IgD-negative memory B cell (primary cell): ENCODE measurements around the gene PRPH. TPM values are rescaled to one million over a fixed set of nuclear protein-coding genes. Genes with fewer than 3 reads are reported as not detected.

Experiments used
- H3K27ac Mint-ChIP-seq, 3 donors: one replicate each; pipeline ENCODE4 v1.8.0; 2020 to 2022; ENCODE audit warnings: mild to moderate bottlenecking in 3 of 3, mixed read lengths in 3 of 3, moderate library complexity in 1 of 3
- H3K27me3 Mint-ChIP-seq: one replicate; pipeline ENCODE4 v1.8.0; 2021; ENCODE audit warnings: mixed read lengths
- H3K36me3 Mint-ChIP-seq: one replicate; pipeline ENCODE4 v1.8.0; 2020; ENCODE audit warnings: mild to moderate bottlenecking, mixed read lengths
- H3K4me1 Mint-ChIP-seq, 3 donors: one replicate each; pipeline ENCODE4 v1.8.0; 2020 to 2022; ENCODE audit warnings: mixed read lengths in 3 of 3, mild to moderate bottlenecking in 1 of 3
- H3K4me3 Mint-ChIP-seq, 4 donors: one replicate each; pipeline ENCODE4 v1.8.0; 2020 to 2022; ENCODE audit warnings: mild to moderate bottlenecking in 4 of 4, mixed read lengths in 4 of 4, moderate library complexity in 3 of 4
- H3K9me3 Mint-ChIP-seq, 3 donors: one replicate each; pipeline ENCODE4 v1.8.0; 2020 to 2021; ENCODE audit warnings: mixed read lengths in 3 of 3, mild to moderate bottlenecking in 1 of 3
- polyA plus RNA-seq: library from polyadenylated mRNA; unstranded; fragments of 300-500 nt; fragmentation: Illumina TruSeq; gene quantifications from one replicate; pipeline ENCODE4 v1.2.3, GENCODE V29; 2021

Gene PRPH
- polyA plus RNA-seq, 1 donor from 2014 or later, result not detected

- H3K36me3 Mint-ChIP-seq, result no peaks in the 10 kb centered on the region
- peak overlapping the region in 1 of 3 donors; percentile 47 for H3K27ac Mint-ChIP-seq
- H3K27me3 Mint-ChIP-seq, result peaks cover 46% of the 10 kb centered on the region
- peaks cover 15 to 19% (median 15%) of the 10 kb centered on the region in 3 donors for H3K4me1 Mint-ChIP-seq
- H3K4me3 Mint-ChIP-seq, result peak overlapping the region; percentile 19 to 75 (median 34)
- H3K9me3 Mint-ChIP-seq, result peaks cover 0 to 1% (median 0%) of the 10 kb centered on the region in 3 donors
Measured at GRCh38 chr12:49340971-49341776, 46.2 kb downstream of the PRPH start.

DNA sequence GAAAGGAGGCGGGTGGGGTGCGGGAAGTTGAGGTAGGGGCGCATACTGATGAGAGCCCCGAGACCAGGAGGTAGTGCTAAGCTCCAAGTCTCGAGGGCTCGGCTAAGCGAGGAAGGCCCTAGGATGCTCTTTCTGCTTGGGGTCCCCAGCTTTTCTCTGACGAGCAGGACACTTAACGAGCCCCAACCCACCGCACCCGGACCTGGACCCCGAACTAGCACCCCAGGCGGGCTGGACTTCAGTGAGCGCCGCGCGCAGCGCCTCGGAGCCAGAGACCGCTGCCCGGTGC lies 46.8 kb downstream of the PRPH start:
- H3K4me1 Mint-ChIP-seq, result peaks cover 16 to 19% (median 18%) of the 10 kb centered on the region in 3 donors
- peak overlapping the region; percentile 19 to 61 (median 38) for H3K4me3 Mint-ChIP-seq
- no peak overlapping the region for H3K27ac Mint-ChIP-seq
- peaks cover 48% of the 10 kb centered on the region for H3K27me3 Mint-ChIP-seq
- peaks cover 0 to 1% (median 0%) of the 10 kb centered on the region in 3 donors for H3K9me3 Mint-ChIP-seq
- H3K36me3 Mint-ChIP-seq, result no peaks in the 10 kb centered on the region

- Mint-ChIP-seq H3K4me3 (peak overlapping the region; percentile 73 to 91 (median 90)), H3K27ac (peak overlapping the region in 2 of 3 donors; percentile 73 to 86)
Measured at GRCh38 chr12:49342066-49342913, 47.3 kb downstream of the PRPH start.

DNA sequence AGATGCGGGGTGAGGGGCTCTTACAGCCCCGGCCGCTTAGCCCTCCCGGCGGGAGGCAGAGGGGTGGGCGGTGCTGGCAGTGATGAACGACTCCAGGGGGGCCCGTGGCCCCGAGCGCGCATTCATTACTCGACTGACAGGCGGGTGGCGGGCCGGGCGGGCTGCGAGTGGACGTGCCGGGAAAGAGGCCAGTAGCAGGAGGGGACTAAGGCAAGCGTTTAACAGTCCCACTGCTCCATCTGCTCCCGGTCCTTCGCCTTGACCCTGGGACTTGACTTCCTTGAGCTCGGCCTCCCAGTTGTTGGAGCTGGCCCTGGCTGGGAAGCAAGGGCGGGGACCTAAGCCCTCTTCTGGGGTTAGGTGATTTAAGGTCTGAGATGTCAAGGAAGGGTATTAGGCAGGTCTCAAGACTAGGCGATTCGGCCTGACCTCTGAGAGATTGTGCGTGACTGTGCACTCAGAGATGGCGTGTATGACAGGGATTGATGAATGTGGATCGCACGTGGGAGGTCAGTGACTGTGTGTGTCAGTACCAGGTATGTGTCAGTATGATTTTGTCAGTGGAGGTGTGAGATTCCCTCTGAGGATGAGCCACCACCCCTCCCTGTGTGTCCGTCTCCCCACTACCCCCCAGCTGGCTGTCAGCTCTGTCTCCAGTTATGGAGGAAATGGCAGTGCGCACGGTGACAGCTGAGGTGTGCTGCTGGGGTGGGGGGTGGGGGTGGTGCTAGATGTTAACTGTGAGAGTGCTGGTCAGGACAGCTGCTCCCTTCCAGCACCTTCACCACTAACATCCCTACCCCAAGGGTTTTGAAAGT lies 48.2 kb downstream of the PRPH start:
- Mint-ChIP-seq H3K27me3 (peaks cover 50% of the 10 kb centered on the region), H3K27ac (peak overlapping the region; percentile 73 to 86 (median 86)), H3K4me1 (peaks cover 20 to 24% (median 23%) of the 10 kb centered on the region in 3 donors), H3K9me3 (peaks cover 0 to 1% (median 0%) of the 10 kb centered on the region in 3 donors), H3K4me3 (peak overlapping the region; percentile 73 to 91 (median 90)), H3K36me3 (no peaks in the 10 kb centered on the region)

More at GRCh38 chr12:49342066-49342913, 47.3 kb downstream of the PRPH start:
- no peaks in the 10 kb centered on the region for H3K36me3 Mint-ChIP-seq
- peaks cover 0 to 1% (median 0%) of the 10 kb centered on the region in 3 donors for H3K9me3 Mint-ChIP-seq
- peaks cover 49% of the 10 kb centered on the region for H3K27me3 Mint-ChIP-seq
- H3K4me1 Mint-ChIP-seq, result peaks cover 20 to 22% (median 22%) of the 10 kb centered on the region in 3 donors

DNA sequence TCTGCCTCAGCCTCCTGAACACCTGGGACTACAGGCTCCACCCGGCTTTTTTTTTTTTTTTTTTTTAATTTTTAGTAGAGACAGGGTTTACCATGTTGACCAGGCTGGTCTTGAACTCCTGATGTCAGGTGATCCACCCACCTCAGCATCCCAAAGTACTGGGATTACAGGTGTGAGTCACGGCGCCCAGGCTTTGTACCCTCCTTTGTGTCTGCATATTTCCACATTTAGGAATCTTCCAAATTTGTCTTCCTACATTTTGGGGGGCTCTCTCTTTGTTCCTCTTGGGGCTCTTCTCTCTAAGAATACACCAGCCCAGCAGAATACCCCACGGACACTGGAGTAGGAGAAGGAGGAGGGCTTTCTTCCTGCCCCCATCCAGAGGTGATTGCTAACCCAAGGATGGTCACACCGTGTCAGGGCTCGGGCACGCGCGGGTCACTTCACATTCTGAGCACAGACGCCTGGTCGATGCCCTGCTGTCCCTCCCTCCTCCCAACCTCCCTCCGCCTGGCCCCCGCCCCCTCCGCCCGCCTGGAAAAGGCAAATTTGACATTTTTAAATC lies 49.6 kb downstream of the PRPH start:
- Mint-ChIP-seq H3K9me3 (peaks cover 0 to 1% (median 0%) of the 10 kb centered on the region in 3 donors), H3K27me3 (peaks cover 49% of the 10 kb centered on the region), H3K36me3 (no peaks in the 10 kb centered on the region), H3K4me1 (peaks cover 22 to 24% (median 23%) of the 10 kb centered on the region in 3 donors), H3K27ac (peak overlapping the region in 1 of 3 donors; percentile 59), H3K4me3 (peak overlapping the region; percentile 41 to 91 (median 64))

DNA sequence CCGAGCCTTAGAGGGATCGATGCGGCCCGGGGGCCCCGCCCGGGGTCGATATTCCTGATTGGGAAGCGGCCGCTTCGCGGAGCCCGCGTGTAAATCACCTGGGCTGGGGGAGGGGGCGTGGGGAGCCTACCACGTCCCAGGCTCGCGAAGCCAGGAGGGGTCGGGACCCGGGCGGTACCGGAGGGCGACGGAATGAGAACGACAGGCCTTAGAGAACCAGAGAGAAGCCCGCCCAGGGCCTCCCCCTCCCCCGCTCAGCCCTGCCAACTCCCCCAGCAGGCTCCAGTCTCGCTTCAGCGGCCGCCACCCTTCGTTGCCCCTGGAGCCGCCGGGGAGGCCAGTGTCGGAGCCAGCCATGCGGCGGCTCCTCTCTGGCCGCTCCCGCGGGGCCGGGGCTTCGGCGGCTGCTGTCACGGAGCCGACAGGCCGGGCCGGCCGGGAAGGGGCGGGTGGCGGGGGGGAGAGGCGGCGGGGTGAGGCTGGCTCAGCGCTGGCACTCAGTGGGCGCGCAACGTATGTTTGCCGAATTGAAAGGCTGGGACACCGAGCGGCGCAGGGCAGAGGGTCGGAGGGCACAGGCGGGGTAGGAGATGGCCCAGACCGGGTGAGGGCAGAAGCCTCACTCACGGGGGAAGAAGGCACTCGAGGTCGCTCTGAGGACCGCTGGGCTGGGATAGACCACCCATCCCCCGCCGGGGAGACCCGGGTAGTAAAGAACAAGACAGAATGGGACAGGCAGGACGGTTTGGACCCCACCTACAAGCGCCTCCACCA lies 50.3 kb downstream of the PRPH start:
- H3K4me1 Mint-ChIP-seq, result peaks cover 21 to 23% (median 22%) of the 10 kb centered on the region in 3 donors
- H3K27me3 Mint-ChIP-seq, result peaks cover 48% of the 10 kb centered on the region
- no peaks in the 10 kb centered on the region for H3K36me3 Mint-ChIP-seq
- H3K4me3 Mint-ChIP-seq, result peak overlapping the region; percentile 55 to 91 (median 76)
- H3K27ac Mint-ChIP-seq, result peak overlapping the region in 1 of 3 donors; percentile 28
- peaks cover 0 to 1% (median 0%) of the 10 kb centered on the region in 3 donors for H3K9me3 Mint-ChIP-seq

- Mint-ChIP-seq H3K4me3 (peak overlapping the region; percentile 72 to 91 (median 84)), H3K36me3 (no peaks in the 10 kb centered on the region), H3K4me1 (peaks cover 15 to 22% (median 19%) of the 10 kb centered on the region in 3 donors), H3K9me3 (peaks cover 0 to 1% (median 0%) of the 10 kb centered on the region in 3 donors), H3K27ac (peak overlapping the region in 2 of 3 donors; percentile 28 to 59), H3K27me3 (peaks cover 50% of the 10 kb centered on the region)
Measured at GRCh38 chr12:49345825-49346658, 51.1 kb downstream of the PRPH start.

DNA sequence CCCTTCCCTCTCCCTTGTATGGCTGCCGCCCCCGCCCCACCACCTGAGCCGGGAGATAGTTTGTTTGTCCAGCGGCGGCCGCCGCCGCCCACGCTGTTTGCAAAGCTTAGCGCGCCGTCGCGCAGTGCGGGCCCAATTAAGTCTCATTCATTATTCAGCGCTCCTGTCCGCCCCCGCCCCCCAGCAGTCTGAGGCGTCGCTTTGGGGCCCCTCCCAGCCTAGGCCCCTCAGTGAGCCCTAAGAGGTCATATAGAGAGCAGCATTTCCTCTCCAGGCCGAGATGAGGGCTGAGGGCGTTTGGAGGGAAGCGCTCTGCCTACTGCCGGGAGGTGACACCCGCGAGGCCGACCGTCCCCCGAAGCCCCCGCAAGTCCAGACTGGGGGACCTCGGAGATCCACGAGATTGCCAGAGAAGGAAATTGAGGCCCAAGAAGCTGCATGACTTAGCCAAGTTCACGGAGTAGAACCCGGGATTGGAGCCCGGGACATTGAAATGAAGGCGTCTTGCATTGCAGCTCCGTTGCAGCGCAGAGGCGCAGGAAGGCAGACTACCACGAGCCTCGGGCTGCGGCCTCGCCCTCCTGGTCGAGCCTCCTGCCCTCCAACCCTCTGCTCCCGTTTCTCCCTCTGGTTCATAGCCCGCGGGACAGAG lies 51.8 kb downstream of the PRPH start, which contains the start of gene DNAJC22:
TSS of gene DNAJC22 (plus strand) at position 230 of the 652 bp plus-strand sequence. CDS start 1,985 bp downstream, outside the sequence.
- Mint-ChIP-seq H3K27ac (peak within 1 kb of the TSS; percentile 28 to 76 (median 59)), H3K27me3 (peaks cover 53% of the 10 kb centered on the region), H3K36me3 (no peaks in the 10 kb centered on the region), H3K4me1 (peaks cover 15 to 22% (median 19%) of the 10 kb centered on the region in 3 donors), H3K9me3 (peaks cover 0 to 1% (median 0%) of the 10 kb centered on the region in 3 donors), H3K4me3 (peak within 1 kb of the TSS; percentile 72 to 91 (median 84))

DNA sequence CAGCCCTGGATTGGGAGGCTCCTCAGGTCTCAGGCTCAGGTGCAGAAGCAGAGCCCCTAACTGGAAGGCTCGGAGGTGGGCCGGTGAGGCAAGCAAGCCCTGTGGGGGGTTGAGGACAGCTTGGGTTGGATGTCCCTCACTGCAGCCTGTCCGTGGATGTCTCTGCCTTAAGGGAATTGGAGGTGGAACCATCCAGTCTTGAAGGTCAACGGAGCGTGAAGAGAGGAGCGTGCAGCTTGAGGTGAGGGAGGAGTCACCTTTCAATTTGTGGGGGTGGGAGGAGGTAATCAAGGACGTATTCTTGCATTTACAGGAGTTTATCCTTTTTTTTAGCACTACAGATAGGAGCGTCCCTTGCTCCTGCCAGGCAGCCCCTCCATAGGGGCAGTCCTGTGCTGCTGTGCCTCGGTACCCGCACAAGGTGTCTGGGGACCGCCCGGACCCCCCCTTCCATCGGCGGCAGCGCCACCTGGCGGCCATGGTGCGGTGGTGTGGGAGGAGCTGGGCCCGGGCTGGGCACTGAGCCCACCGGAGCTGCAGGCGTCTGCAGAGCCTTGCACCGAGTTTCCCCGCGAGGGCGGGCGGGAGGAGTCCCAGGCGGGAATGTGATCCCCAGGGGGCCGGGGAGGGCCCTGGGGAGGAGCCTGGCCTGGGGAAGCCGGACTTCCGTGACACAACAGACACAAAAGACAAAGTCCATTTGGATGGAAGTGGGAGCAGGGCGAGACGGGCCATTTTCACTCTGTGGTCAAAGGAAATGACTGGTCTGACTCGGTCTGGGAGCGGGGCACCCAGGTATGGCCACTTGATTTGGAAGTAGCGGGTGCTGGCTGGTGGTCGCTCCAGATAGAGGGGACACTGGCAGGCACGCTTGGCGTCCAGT lies 52.6 kb downstream of the PRPH start:
- peaks cover 13 to 21% (median 19%) of the 10 kb centered on the region in 3 donors for H3K4me1 Mint-ChIP-seq
- H3K36me3 Mint-ChIP-seq, result no peaks in the 10 kb centered on the region
- H3K9me3 Mint-ChIP-seq, result peaks cover 0 to 1% (median 0%) of the 10 kb centered on the region in 3 donors
- H3K4me3 Mint-ChIP-seq, result peak overlapping the region; percentile 71 to 90 (median 84)
- H3K27me3 Mint-ChIP-seq, result peaks cover 56% of the 10 kb centered on the region
- peak overlapping the region in 2 of 3 donors; percentile 39 to 76 for H3K27ac Mint-ChIP-seq
